Measurements from ENCODE around the gene MYO18B.

DNA sequence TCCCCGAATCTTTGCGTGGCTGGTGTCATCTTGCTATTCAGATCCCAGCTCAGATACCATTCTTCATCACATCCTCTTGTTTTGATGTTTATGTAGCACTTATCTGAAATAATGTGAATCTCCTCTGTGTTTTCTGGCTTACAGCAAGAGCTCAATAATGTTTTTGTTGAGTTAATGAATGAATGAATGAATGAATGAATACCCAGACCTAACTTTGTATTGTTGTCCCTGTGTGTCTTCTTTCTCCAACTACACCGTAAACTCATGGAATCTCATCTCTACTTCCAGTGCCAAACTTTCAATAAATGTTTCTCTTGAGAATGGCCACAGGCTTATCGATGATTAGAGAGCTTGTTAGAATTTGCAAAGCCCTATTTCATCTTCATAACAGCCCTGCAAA is 110.2 kb downstream of the MYO18B start:
- TF ChIP-seq, protein P1, sequence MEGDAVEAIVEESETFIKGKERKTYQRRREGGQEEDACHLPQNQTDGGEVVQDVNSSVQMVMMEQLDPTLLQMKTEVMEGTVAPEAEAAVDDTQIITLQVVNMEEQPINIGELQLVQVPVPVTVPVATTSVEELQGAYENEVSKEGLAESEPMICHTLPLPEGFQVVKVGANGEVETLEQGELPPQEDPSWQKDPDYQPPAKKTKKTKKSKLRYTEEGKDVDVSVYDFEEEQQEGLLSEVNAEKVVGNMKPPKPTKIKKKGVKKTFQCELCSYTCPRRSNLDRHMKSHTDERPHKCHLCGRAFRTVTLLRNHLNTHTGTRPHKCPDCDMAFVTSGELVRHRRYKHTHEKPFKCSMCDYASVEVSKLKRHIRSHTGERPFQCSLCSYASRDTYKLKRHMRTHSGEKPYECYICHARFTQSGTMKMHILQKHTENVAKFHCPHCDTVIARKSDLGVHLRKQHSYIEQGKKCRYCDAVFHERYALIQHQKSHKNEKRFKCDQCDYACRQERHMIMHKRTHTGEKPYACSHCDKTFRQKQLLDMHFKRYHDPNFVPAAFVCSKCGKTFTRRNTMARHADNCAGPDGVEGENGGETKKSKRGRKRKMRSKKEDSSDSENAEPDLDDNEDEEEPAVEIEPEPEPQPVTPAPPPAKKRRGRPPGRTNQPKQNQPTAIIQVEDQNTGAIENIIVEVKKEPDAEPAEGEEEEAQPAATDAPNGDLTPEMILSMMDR (IDR thresholded peaks at IDR 0.05; ENCODE audit: extremely low read depth in 1 of 2, insufficient read depth in 1 of 2, low read depth in 1 of 2, low read length in 2 of 2): no peak
- no peak for TF ChIP-seq EZH2 (IDR thresholded peaks at IDR 0.05; ENCODE audit: borderline replicate concordance, low read depth, low read length, severe bottlenecking)
- TF ChIP-seq POLR2AphosphoS5 (IDR thresholded peaks at IDR 0.05; ENCODE audit: insufficient read depth, low read depth, low read length): no peak
- no peak for TF ChIP-seq POLR2A (IDR thresholded peaks at IDR 0.05; ENCODE audit: low read depth, low read length)
- TF ChIP-seq, protein P2, sequence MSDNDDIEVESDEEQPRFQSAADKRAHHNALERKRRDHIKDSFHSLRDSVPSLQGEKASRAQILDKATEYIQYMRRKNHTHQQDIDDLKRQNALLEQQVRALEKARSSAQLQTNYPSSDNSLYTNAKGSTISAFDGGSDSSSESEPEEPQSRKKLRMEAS (IDR thresholded peaks at IDR 0.05; ENCODE audit: insufficient read depth, insufficient read length): no peak

Measured in endothelial cell of umbilical vein (primary cell).